Keratinocyte (primary cell): Measurements from ENCODE around the gene ALPK1. TPM values are rescaled to one million over a fixed set of nuclear protein-coding genes. Genes with fewer than 3 reads are reported as not detected.

Source experiments
- DNase-seq: peaks from one replicate; pipeline ENCODE4 v3.0.0-alpha.2; 2011; ENCODE audit warnings: low read depth, missing footprints, low spot score
- FAIRE-seq: peaks from 2 replicates; lab custom pipeline; 2011; peaks lifted over from hg19 to GRCh38; lab: Jason Lieb, UNC
- H2AFZ ChIP-seq: 2 replicates; pipeline ENCODE4 v1.6.0; 2012; ENCODE audit warnings: low read length, control low read depth, inconsistent platforms; ENCODE audit not compliant: control insufficient read depth
- H3K27ac ChIP-seq: 2 replicates; pipeline ENCODE4 v1.5.1; 2011; ENCODE audit warnings: low read length; ENCODE audit not compliant: control insufficient read depth, insufficient read depth
- H3K27me3 ChIP-seq: 3 replicates; pipeline ENCODE4 v1.6.0; 2011; ENCODE audit warnings: low read length; ENCODE audit not compliant: control insufficient read depth, insufficient read depth; ENCODE audit errors: extremely low read depth
- H3K36me3 ChIP-seq, 2 experiments: 2 replicates in 1 of 2; 3 replicates in 1 of 2; pipeline ENCODE4 v1.5.1; 2011; ENCODE audit warnings: low read length in 2 of 2, mild to moderate bottlenecking in 1 of 2; ENCODE audit not compliant: control insufficient read depth in 2 of 2, insufficient read depth in 2 of 2; ENCODE audit errors: extremely low read depth in 1 of 2
- H3K4me1 ChIP-seq: 3 replicates; pipeline ENCODE4 v1.5.1; 2011; ENCODE audit warnings: low read length; ENCODE audit not compliant: control insufficient read depth, insufficient read depth; ENCODE audit errors: extremely low read depth
- H3K4me2 ChIP-seq: 3 replicates; pipeline ENCODE4 v1.6.0; 2011; ENCODE audit warnings: low read depth, low read length; ENCODE audit not compliant: control insufficient read depth, insufficient read depth; ENCODE audit errors: extremely low read depth
- H3K4me3 ChIP-seq, 3 experiments: fragments of 200-600 bp in 1 of 3; sonication (generic) in 1 of 3; 2 replicates in 2 of 3; 3 replicates in 1 of 3; pipeline ENCODE4 v1.5.1; 2011 to 2016; ENCODE audit warnings: low read length in 3 of 3, mild to moderate bottlenecking in 3 of 3, control low read depth in 2 of 3, inconsistent platforms in 1 of 3, low read depth in 1 of 3, mixed read lengths in 1 of 3, mixed run types in 1 of 3, moderate library complexity in 1 of 3; ENCODE audit not compliant: control insufficient read depth in 2 of 3, insufficient read depth in 2 of 3; ENCODE audit errors: extremely low read depth in 1 of 3
- H3K79me2 ChIP-seq: 2 replicates; pipeline ENCODE4 v1.6.0; 2012; ENCODE audit warnings: low read length; ENCODE audit not compliant: control insufficient read depth, insufficient read depth
- H3K9ac ChIP-seq: 3 replicates; pipeline ENCODE4 v1.6.0; 2011; ENCODE audit warnings: low read length; ENCODE audit not compliant: control insufficient read depth, insufficient read depth; ENCODE audit errors: extremely low read depth
- H3K9me1 ChIP-seq: 3 replicates; pipeline ENCODE4 v1.6.0; 2011; ENCODE audit warnings: low read length; ENCODE audit not compliant: control insufficient read depth, insufficient read depth; ENCODE audit errors: extremely low read depth
- H3K9me3 ChIP-seq: 2 replicates; pipeline ENCODE4 v1.5.1; 2012; ENCODE audit warnings: low read depth, low read length; ENCODE audit not compliant: control insufficient read depth
- H4K20me1 ChIP-seq: 3 replicates; pipeline ENCODE4 v1.6.0; 2011; ENCODE audit warnings: low read length; ENCODE audit not compliant: control insufficient read depth, insufficient read depth; ENCODE audit errors: extremely low read depth
- CTCF ChIP-seq, 3 experiments: IDR thresholded peaks in 1 of 3; conservative IDR thresholded peaks in 1 of 3; optimal IDR thresholded peaks in 1 of 3; 2 replicates in 2 of 3; 3 replicates in 1 of 3; pipeline versions ENCODE3 to v1.5.1; 2011; ENCODE audit warnings: low read length in 3 of 3, mild to moderate bottlenecking in 3 of 3, moderate library complexity in 2 of 3, control low read depth in 1 of 3, inconsistent platforms in 1 of 3; ENCODE audit not compliant: insufficient read depth in 2 of 3; ENCODE audit errors: extremely low read depth in 1 of 3
- EZH2 ChIP-seq: IDR thresholded peaks from one replicate; pipeline ENCODE4 v1.6.1; 2012; ENCODE audit warnings: inconsistent platforms, mild to moderate bottlenecking, low read length, moderate library complexity
- dilution Hi-C: fragments of 300-500 bp; cut with MboI; formaldehyde crosslinking; loops from one replicate; pipeline ENCODE4 v1.7.0; 2020; ENCODE audit warnings: low sequenced_read_pairs; ENCODE audit not compliant: extremely low pct_ligation_motif_present
- polyA plus RNA-seq, 5 experiments: library from polyadenylated mRNA; depleted of rRNA in 3 of 5; stranded (reverse) in 3 of 5; stranded (forward) in 1 of 5; unstranded in 1 of 5; fragments of >200 nt; gene quantifications; 1 replicate in 1 of 5; 2 replicates in 3 of 5; 3 replicates in 1 of 5; pipeline versions ENCODE4 v1.2.1 to v1.2.3, GENCODE V29; 2011 to 2012; ENCODE audit warnings: missing spikeins in 2 of 5, low read depth in 1 of 5, low replicate concordance in 1 of 5

ALPK1 gene
- polyA plus RNA-seq, 1 donor (not counting 4 experiments of a cell fraction or from before 2014, with no cell fraction given), result 5.5 TPM

- H3K27ac ChIP-seq, result no peak overlapping the region
- H3K79me2 ChIP-seq, result peaks cover under 1% of the 10 kb centered on the region
- no peaks in the 10 kb centered on the region for H4K20me1 ChIP-seq
- no peak overlapping the region for H3K9ac ChIP-seq
- H3K9me3 ChIP-seq, result no peaks in the 10 kb centered on the region
- no peak overlapping the region for H3K4me3 ChIP-seq
- DNase-seq, result no peak
- no peak overlapping the region for H2AFZ ChIP-seq
- H3K36me3 ChIP-seq, result no peaks in the 10 kb centered on the region
- H3K4me2 ChIP-seq, result no peak overlapping the region
- no peaks in the 10 kb centered on the region for H3K9me1 ChIP-seq
- H3K27me3 ChIP-seq, result no peaks in the 10 kb centered on the region
- dilution Hi-C loops, result no loop called here
- no peak for FAIRE-seq
- TF ChIP-seq EZH2 (no peak), CTCF (optimal IDR thresholded peaks at IDR 0.05 in 1 of 3, IDR thresholded peaks at IDR 0.05 in 1 of 3, conservative IDR thresholded peaks at IDR 0.05 in 1 of 3; ENCODE audit: extremely low read depth in 1 of 3, insufficient read depth in 2 of 3, low read length in 3 of 3) (no peak)
- peaks cover 5% of the 10 kb centered on the region for H3K4me1 ChIP-seq
Measured at GRCh38 chr4:112290341-112290740, 6.8 kb upstream of the ALPK1 start.

- Histone ChIP-seq H4K20me1 (no peaks in the 10 kb centered on the region), H3K4me3 (no peak overlapping the region), H3K27ac (no peak overlapping the region), H3K9me3 (no peaks in the 10 kb centered on the region), H3K27me3 (no peaks in the 10 kb centered on the region), H3K4me2 (no peak overlapping the region), H2AFZ (no peak overlapping the region), H3K9me1 (no peaks in the 10 kb centered on the region), H3K4me1 (peaks cover 10% of the 10 kb centered on the region), H3K36me3 (peaks cover 0 to 2% of the 10 kb centered on the region in 2 experiments), H3K9ac (no peak overlapping the region), H3K79me2 (no peaks in the 10 kb centered on the region)
- no peak for TF ChIP-seq EZH2
- no peak for TF ChIP-seq CTCF (optimal IDR thresholded peaks at IDR 0.05 in 1 of 3, IDR thresholded peaks at IDR 0.05 in 1 of 3, conservative IDR thresholded peaks at IDR 0.05 in 1 of 3; ENCODE audit: extremely low read depth in 1 of 3, insufficient read depth in 2 of 3, low read length in 3 of 3)
- dilution Hi-C loops, result no loop called here
- FAIRE-seq, result no peak
- DNase-seq, result no peak
Measured at GRCh38 chr4:112299721-112300120, 2.6 kb downstream of the ALPK1 start.
